ENCODE results near the gene CAP1. TPM values are rescaled to one million over a fixed set of nuclear protein-coding genes. Genes with fewer than 3 reads are reported as not detected.
"Not testable (repeated sequence)": the region's sequence is repeated elsewhere in the genome, so short reads cannot be mapped to it uniquely, and the experiment has no call there.

Gene CAP1
- total RNA-seq, 1 donor from 2014 or later, result 98.9 TPM

DNA sequence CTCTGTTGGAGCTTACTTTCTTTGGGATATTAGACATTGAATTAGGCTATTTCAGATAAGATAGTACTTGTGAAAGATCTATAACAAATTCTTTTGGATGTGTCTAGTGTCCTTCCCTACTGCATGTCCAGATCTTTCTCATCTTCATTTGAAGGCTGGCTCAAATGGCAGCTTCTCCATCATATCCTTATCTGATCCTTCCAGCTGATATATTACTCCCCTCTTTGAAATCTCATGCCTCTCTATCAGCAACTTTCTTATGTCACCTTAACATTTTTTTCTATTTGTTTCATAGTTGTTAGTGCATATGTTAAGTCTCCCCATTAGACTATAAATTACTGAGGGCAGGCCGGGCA lies 17.5 kb downstream of the CAP1 start:
- no peak for ATAC-seq
- DNase-seq (ENCODE audit: low spot score), result no peak

DNA sequence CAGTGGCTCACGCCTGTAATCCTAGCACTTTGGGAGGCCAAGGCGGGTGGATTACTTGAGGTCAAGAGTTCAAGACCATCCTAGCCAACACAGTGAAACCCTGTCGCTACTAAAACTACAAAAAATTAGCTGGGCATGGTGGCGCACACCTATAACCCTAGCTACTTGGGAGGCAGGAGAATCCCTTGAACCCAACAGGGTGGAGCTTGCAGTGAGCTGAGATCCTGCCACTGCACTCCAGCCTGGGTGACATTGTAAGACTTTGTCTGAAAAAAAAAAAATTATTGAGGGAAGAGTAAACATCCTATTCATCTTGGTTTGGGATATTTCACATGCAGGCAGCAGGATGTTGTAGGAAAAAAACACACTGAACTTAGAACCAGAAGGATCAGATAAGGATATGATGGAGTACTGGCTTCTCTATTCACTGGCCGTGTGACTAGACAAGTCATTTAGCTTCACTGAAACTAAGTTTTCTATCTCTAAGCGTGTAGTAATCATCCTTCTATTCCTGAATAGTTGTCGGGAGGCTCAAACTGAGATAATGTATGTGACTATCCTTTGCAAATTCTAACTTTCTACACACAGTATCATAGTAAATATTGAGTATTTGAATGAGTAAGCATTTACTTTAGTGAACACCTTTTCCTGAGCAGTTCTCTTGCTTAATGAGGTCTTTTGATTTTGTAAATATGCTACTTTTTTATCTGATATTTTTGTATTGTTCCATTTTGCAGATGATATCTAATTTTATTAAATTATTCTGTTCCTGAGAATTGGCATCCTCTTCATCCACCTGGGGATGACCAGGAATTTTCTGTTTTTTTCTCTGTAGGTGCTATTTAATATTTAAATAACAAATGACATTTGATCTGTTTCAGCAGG lies 18.2 kb downstream of the CAP1 start:
- ATAC-seq, result no peak
- no peak for DNase-seq (ENCODE audit: low spot score)

DNA sequence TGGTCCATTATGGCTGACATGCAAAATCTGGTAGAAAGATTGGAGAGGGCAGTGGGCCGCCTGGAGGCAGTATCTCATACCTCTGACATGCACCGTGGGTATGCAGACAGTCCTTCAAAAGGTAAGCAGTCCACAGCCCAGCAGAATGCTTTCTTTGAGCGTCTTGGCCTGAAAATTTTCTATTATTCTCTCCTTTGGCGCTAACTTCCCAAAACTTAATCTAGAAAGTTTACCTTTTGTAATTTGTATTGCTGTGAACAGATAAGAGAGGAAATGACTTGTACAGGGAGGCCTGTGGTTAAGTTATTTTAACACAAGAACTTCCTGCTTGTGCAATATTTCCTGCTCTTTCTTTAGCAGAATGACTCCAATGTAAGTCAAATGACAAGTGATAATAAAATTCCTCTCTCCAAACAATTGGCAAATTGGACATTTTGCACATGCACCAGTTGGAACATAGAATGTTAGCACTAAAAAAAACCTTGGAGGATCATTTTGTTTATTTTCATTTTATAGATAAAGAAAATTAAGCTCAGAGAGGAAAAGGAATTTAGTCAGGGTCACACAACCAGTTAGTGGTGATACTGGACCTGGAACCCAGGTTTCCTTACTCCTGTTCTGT lies 18.9 kb downstream of the CAP1 start:
- DNase-seq (ENCODE audit: low spot score) (no peak), ATAC-seq (peak; percentile 52)

DNA sequence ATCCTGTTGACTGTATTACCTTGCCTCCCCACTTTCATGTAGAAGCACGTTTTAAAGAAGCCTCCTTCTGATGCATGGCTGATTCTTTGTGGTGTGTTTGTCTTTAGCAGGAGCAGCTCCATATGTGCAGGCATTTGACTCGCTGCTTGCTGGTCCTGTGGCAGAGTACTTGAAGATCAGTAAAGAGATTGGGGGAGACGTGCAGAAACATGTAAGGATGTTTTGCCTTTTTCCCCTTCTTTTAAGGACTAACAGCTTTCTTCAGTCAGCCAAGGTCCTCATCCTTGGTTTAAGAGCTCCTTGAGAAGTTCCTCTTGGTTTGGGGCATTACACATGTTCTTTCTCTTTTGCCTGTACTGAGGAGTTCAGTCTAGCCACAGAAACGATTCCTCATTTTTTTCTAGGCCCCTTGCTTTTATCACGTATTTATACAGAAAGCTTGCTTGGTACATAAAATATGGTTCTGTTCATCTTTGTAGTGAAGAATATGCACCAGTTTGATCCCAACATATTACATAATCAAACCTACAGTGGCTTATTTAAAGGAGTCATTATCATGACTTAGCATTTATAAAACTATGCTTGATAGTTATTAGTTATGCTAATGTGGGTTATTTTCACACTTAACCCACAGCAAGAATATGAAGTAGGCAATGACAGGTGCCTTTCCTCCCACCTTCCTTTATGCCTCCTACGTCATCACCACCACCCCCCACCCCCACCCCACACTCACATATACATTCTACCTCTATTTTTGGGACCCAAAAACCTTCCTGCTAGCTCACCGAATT lies 19.6 kb downstream of the CAP1 start:
- DNase-seq (ENCODE audit: low spot score) (no peak), ATAC-seq (no peak)

DNA sequence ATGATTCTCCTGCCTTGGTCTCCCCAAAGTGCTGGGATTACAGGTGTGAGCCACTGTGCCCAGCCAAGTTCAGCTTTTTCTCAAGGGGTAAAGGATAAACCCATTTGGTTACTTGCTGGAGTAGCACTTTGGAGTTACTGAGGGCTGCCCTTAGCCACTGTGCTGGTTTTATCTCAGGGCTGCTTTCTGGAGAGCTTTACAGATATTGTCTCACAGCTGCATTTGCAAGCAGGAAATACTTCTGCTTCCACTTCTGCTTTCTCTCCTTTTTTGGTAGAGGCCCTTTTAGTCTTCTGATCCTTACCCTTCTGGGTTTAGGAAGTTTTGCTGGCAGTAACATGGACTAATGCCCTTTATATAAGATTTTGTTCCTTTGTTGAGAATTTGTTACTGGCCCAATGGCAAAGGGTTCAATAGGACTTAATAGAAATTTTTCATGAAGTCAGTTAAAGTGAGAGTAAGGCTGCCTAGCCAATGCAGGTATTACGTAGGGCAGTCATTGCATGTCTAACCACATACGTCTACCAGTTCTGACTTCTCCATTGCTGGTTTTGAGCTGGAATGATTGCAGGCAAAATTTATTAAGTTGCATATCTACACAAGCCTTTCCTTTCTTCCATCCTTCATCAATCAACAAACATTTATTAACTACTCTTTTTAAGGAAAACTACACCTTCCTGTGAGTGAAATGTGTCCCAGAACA lies 24.4 kb downstream of the CAP1 start:
- ATAC-seq (peak; percentile 26), DNase-seq (ENCODE audit: low spot score) (no peak)

DNA sequence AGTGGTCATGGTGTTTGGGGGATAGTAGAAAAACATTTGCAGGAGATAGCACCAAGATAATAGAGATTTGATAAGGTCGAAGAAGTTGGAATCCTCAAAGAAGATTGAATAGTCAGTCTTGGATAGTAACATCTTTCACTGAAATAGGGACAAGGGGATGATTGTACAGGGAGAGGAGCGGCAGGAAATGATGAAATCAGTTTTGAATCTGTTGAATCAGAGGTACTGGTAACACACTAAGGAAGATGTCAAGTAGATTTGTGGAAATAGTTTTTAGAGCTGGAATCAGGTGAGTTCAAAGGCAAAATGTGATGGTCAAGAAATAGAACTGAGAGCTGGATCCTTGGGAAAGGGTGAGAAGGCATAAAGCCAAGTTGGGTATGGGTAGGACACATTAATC lies 26.5 kb downstream of the CAP1 start:
- ATAC-seq, result no peak
- no peak for DNase-seq (ENCODE audit: low spot score)

DNA sequence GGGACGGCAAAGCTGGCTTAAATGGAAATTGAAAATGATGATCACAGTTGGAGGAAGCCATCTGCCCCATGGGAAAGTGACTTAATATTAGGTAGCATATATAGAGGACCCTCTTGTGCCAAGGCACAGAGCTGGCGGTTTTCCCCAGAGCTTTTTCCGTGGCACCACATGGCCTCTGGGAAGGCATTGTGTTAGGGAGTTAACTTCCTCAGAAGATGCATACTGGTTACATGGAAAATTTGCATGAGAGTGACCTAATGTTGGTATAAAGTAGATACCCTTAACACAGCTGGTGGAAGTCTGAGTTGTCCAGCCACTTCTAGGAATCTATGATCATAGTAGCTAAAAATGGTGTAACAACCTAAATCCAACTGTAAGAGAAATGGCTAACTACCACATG lies 27.3 kb downstream of the CAP1 start:
- DNase-seq (ENCODE audit: low spot score) (no peak), ATAC-seq (no peak)

DNA sequence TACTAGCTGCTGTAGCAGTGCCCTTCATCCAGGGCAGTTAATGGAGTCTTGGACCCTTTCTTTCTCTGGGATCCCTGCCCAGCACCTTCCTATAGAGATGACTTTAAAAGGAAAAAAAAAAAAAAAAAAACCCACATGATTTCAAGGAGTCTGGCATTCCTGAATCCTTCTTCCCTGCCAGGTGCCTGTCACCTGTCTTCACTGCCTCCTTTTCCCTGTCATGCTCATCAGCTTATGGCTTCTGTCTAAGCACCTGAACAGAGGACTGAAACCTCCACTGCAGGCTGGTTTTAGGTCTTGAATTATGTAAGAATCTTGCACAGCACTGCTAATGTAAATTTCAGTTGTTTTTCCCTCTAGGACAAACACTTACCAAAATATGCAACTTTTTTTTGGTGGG lies 31.6 kb downstream of the CAP1 start:
- ATAC-seq (no peak), DNase-seq (ENCODE audit: low spot score) (no peak)

DNA sequence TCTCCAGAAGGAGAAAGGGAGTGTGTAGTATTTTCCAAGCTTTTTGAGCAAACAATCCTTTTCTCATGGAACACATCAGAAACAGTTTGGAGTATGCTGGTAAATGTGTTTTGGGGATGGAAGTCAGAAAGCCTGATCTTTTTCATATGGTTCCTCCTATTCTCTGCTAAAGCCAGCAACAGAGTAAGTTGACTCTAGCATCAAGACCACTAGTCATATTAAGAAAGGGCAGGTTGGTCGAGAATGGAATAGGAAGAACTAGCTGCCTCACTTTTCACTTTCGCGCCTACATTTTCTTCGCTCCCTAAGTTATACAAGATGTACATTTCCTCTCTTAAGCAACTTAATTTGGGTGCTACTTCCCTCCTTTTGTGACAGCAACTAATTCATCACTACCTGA lies 32.5 kb downstream of the CAP1 start:
- no peak for ATAC-seq
- no peak for DNase-seq (ENCODE audit: low spot score)

DNA sequence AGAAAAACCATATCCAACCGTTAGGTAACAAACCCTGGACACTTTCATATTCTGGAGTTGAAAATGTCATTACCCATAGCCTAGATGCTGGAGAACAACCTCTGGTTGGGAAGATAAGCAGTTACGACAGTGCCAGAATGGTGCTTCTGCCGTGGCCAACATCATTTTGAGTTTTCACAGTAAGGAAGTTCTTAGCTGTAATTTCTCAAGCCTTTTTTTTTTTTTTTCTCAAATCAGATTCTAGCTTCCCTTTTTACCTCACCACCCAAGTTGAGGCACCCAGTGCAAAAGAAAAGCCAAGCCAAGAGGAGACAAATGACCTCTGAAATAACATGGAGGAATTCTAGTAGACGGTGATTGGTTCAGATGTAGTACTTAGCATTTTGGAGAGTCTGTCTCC lies 34.7 kb downstream of the CAP1 start:
- DNase-seq (ENCODE audit: low spot score), result no peak
- ATAC-seq, result no peak

DNA sequence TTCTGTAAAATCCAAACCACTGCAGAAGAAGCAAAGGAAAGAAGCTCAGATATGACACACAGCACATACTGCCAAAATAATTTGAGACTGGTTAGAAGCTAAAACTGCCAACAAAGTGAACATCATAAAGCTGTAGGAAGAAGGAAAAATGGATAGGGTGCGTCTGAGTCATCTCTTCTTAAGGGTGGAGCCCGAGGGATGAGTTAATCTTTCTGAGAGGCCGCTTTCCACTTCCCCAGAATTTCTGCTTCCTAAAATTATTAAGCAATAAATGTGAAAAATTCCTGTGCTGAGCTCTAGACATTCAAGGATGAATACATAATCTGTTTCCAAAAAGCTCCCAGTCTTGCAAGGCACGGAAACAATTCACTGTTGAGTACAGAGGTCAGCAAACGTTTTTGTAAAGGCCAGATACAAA lies 36.4 kb downstream of the CAP1 start:
- no peak for DNase-seq (ENCODE audit: low spot score)
- no peak for ATAC-seq

DNA sequence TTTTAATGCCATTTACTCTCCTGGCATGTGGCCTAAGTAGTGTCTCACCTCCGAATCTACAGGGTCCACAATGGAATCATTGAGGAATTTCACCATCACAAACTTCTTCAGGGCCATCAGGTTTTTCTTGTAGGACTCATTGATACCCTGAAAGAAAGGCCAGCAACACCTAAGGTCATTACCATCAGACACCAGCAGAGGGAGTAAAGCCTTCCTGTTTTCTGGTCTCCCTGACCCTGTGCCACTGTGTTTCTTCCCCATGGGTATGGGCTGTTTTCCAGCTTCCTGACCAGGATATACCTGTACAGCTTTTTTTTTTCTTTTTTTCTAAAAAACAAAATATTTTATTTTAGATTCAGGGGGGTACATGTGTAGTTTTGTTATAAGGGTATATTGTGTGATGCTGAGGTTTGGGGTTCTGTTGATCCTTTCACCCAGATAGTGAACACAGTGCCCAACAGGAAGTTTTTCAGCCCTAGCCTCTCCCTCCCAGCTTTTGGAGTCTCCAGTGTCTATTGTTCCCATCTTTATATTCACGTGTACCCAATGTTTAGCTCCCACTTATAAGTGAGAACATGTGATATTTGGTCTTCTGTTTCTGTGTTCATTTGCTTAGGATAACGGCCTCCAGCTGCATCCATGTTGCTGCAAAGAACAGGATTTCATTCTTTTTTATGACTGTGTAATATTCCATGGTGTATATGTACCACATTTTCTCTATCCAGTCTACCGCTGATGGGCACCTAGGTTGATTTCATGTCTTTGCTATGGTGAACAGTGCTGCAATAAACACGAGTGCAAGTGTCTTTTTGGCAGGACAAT lies 38.2 kb downstream of the CAP1 start:
- DNase-seq (ENCODE audit: low spot score) (no peak), ATAC-seq (peak; percentile 89)

DNA sequence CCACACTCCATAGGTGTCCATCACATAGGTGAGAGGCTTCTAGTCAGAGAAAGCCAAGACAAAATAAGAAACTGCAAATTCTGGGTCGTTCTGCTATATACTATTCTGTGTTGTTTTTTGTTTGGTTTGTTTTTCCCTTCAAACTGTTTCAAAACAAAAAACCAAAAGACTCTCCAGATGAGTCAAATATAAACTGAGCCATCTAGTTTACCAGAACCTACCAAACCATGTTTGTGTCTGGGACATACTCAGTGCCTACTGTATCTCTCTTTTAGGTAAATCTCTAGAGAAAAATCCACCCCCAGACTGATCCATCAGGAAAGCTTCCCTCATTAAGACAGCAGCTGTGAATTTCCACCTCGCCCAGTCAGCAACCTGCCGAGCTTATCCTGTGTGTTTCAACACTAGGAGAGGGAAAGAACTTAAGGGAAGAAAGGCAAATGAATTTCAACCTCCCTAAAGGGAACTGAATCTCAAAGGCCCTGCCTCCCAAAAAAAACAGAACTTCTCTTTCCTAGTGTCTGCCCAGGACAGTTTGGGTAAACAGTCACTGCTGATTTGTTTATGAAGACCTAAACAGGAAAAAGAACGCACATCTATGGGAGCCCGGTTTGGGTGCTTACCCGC lies 39.4 kb downstream of the CAP1 start:
- no peak for DNase-seq (ENCODE audit: low spot score)
- no peak for ATAC-seq

DNA sequence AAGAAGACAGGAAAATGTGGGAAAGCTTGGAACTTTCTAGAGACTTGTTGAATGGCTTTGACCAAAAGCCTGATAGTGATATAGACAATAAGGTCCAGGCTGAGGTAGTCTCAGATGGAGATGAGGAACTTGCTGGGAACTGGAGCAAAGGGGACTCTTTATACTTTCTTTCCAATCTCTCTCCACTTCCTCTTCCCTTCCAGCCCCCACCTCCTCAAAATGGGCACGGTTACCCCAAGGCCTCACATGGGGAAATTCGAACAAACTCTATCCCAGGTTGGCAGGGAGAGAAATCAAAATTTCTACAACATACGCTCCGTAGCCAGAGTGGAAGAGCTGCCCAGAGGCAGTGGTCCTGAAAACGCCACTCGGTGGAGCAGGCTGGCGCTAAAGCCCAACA lies 41.3 kb downstream of the CAP1 start:
- DNase-seq (ENCODE audit: low spot score) (no peak), ATAC-seq (no peak)

DNA sequence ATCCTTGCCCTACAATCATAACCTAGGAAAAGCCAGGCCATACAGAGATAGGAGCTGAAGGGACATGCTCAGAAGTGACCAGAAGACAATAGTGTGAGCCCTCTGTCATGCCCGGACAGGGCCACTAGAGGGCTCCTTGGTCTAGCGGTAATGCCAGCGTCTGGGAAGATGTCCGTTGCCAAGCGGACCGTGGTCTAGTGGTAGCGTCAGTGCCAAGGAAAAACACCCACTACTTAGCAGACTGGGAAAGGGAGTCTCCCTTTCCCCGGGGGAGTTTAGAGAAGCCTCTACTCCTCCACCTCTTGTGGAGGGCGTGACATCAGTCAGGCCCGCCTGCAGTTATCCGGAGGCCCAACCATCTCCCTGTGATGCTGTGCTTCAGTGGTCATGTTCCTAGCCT lies 44.2 kb downstream of the CAP1 start:
- peak; percentile 70 for DNase-seq (ENCODE audit: low spot score)
- ATAC-seq, result not testable (repeated sequence)

DNA sequence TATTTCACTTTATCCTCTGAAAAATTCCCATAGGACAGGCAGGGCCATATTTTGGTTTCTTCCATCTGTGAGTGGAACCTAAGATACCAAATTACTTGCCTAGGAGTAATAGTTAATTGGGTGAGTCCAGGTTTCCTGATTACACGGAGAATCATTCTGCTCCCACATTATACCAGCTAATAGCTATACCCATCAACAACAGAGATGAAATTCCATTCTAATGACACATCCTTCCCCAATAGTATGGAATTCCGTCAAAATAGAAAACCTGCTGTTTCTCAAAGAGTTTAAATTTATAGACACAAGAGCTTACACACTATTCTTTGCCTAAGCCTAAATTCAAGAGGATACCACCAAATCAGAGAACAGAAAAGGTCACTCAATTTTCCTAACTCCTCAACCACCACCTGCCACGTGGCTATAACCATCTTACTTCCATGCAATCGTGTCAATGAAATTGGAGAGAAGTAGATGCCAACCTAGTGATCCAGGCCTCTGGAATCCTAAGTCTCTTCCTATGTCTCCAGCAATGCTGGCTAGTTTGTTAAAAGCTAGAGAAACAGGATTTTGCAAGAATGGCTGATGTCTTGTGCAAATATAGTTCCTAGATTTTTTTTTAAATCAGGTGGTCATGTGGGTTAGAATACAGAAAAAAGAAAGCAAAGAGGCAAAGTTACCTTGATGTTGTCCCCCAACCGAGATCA lies 50.3 kb downstream of the CAP1 start:
- no peak for ATAC-seq

DNA sequence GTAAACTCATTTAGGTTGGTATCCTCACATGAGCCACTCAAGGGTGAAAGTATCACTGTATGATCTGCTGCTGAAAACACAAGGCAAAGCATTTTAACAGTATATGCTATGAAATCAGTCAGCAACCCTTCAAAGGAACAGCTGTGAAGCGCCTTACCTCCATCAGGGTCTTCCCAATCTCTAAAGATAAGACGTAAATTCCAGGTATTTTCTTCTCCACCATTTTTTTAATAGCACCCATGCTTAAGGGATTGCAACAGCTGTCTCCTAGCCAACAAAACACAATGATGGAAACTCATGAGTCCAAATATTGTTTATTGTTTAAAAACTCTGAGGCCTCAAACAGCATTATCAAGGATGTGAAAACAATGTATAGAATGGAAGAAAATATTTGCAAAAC lies 51.7 kb downstream of the CAP1 start:
- no peak for DNase-seq (ENCODE audit: low spot score)
- no peak for ATAC-seq

More for the DNA sequence above, 50.3 kb downstream of the CAP1 start:
- DNase-seq (ENCODE audit: low spot score), result no peak

DNA sequence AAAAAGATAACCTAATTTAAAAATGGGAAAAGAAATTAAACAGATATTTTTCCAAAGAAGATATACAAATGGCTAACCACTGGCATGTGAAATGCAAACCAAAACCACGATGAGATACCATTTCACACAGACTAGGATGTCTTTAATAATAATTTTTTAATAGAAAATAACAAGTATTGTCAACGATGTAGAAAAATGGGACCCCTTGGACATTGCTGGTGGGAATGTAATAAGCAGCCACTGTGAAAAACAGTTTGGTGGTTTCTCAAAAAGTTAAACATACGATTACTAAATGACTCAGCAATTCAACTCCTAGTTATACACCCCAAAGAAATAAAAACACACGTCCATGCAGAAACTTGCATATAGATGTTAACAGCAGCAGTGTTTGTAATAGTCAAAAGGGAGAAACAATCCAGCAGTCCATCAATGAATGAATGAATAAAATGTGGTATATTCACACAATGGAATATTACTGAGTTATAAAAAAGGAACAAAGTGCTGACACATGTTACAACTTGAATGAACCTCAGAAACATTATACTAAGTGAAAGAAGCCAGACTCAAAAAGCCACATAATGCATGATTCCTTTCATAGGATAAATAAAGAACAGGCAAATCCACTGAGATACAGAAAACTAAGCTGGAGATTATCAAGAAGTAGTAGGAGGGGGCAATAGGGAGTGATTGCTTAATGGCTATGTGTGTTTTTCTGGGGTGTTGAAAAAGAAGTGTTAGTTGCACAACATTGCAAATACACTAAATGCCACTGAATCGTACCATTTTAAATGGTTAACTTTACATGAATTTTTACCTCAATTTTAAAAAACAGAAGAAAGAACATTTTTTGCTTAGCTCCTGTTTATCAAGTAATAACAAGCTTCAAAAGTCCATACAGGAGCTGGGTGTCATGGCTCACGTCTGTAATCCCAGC lies 52.4 kb downstream of the CAP1 start:
- ATAC-seq, result no peak
- DNase-seq (ENCODE audit: low spot score), result no peak
